ENCODE data around the gene FUT9.
"Not testable (repeated sequence)": the region's sequence is repeated elsewhere in the genome, so short reads cannot be mapped to it uniquely, and the experiment has no call there.

Gene FUT9

DNA sequence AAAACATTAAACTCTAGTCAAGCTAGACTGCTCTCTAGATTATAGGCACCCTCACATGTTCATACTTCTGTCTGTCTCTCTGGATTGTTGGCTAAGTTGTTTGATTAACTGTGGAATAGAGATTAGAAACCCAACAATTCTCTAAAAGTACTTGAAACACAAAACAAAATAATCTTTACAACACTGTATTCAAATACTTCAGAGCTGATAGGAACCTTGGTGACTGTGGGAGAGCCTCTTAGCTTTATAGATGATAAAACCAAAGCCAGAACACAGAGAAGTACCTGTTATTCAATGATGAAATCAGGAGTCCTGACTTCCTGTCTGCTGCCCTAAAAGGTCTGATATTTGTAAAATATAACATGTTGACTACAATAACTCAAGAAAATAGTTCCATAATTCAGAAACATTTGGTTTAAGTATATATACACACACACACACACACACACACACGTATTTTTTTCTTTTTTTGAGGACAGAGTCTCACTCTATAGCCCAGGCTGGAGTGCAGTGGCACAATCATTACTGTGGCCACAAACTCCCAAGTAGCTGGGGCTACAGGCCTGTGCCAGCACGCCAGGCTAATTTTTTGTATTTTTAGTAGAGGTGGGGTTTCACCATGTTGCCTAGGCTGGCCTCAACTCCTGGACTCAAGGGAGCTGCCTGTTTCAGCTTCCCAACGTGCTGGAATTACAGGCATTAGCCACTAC is 222.0 kb downstream of the FUT9 start:
- no peak for DNase-seq (ENCODE audit: low read depth)
- H3K4me3 ChIP-seq (replicated peaks; ENCODE audit: low read depth, low read length): no peak overlapping the region
- TF ChIP-seq, protein P1, sequence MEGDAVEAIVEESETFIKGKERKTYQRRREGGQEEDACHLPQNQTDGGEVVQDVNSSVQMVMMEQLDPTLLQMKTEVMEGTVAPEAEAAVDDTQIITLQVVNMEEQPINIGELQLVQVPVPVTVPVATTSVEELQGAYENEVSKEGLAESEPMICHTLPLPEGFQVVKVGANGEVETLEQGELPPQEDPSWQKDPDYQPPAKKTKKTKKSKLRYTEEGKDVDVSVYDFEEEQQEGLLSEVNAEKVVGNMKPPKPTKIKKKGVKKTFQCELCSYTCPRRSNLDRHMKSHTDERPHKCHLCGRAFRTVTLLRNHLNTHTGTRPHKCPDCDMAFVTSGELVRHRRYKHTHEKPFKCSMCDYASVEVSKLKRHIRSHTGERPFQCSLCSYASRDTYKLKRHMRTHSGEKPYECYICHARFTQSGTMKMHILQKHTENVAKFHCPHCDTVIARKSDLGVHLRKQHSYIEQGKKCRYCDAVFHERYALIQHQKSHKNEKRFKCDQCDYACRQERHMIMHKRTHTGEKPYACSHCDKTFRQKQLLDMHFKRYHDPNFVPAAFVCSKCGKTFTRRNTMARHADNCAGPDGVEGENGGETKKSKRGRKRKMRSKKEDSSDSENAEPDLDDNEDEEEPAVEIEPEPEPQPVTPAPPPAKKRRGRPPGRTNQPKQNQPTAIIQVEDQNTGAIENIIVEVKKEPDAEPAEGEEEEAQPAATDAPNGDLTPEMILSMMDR (IDR thresholded peaks at IDR 0.05; ENCODE audit: low read length, missing control alignments): no peak

DNA sequence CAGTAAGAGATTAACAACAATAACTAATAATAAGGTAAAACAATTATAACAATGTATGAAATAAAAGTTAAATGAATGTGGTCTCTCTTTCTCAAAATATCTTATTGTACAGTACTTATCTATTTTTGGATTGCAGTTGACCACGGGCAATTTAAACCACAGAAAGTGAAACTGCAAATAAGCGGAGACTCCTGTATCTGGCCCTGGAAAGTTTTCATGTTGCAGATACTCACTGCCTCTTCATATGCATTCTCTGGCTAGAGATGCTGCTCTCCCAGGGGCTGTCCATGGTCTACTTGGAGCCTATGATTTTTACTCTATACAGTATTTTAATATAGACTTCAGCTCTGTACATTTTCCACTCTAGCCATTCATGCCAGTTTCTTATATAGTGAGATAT is 230.8 kb downstream of the FUT9 start:
- TF ChIP-seq, protein P1 (IDR thresholded peaks at IDR 0.05; ENCODE audit: low read length, missing control alignments): no peak
- no peak for DNase-seq (ENCODE audit: low read depth)
- H3K4me3 ChIP-seq (replicated peaks; ENCODE audit: low read depth, low read length): no peak overlapping the region

DNA sequence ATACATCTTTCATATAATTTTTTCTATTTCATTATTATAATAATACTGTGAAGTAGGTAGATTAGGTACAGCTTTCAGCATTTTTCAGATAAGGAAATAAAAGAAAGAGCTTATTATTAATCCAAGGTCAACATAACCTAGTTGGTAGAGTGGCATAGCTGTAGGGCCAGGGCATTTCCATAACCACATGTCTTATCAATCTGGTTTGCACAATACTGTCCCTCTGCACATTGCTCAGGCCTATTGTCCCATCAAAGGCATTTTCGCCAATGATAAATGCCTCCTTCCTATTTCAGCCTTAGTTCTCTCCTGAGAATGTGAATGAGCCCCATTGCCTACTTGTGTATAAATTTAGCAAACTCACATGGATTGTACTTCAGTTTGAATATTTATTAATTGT is 234.0 kb downstream of the FUT9 start:
- DNase-seq (ENCODE audit: low read depth): no peak
- TF ChIP-seq, protein P1 (IDR thresholded peaks at IDR 0.05; ENCODE audit: low read length, missing control alignments): no peak
- no peak overlapping the region for H3K4me3 ChIP-seq (replicated peaks; ENCODE audit: low read depth, low read length)

- TF ChIP-seq, protein P1 (IDR thresholded peaks at IDR 0.05; ENCODE audit: low read length, missing control alignments): no peak
Observed at GRCh38 chr6:96257751-96258150, 242.0 kb downstream of the FUT9 start.

DNA sequence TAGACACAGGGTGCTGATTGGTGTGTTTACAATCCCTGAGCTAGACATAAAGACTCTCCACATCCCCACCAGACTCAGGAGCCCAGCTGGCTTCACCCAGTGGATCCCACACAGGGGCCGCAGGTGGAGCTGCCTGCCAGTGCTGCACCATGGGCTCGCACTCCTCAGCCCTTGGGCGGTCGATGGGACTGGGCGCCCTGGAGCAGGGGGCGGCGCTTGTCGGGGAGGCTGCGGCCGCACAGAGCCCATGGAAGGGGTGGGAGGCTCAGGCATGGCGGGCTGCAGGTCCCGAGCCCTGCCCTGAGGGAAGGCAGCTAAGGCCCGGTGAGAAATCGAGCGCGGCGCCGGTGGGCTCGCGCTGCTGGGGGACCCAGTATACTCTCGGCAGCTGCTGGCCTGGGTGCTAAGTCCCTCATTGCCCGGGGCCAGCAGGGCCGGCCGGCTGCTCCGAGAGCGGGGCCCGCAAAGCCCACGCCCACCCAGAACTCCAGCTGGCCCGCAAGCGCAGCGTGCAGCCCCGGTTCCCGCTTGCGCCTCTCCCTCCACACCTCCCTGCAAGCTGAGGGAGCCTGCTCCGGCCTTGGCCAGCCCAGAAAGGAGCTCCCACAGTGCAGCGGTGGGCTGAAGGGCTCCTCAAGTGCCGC is 245.1 kb downstream of the FUT9 start:
- not testable (repeated sequence) for DNase-seq (ENCODE audit: low read depth); H3K4me3 ChIP-seq (replicated peaks; ENCODE audit: low read depth, low read length)

More at GRCh38 chr6:96257751-96258150, 242.0 kb downstream of the FUT9 start:
- no peak overlapping the region for H3K4me3 ChIP-seq (replicated peaks; ENCODE audit: low read depth, low read length)
- no peak for DNase-seq (ENCODE audit: low read depth)

Measured in fibroblast of pulmonary artery (primary cell).